PC-9 (cell line): Measurements from ENCODE around the gene SHROOM3.

Experiments
- EZH2 ChIP-seq: fragments of 200-600 bp; sonication (generic); IDR thresholded peaks from 2 replicates; pipeline ENCODE4 v1.8.0; 2017; ENCODE audit warnings: antibody characterized with exemption, low read depth
- TF ChIP-seq, protein P1 (sequence below): fragments of 200-600 bp; sonication (generic); conservative IDR thresholded peaks from 2 replicates; pipeline ENCODE4 v1.6.1; 2017; ENCODE audit warnings: mixed run types, antibody characterized with exemption, mild to moderate bottlenecking, moderate library complexity

DNA sequence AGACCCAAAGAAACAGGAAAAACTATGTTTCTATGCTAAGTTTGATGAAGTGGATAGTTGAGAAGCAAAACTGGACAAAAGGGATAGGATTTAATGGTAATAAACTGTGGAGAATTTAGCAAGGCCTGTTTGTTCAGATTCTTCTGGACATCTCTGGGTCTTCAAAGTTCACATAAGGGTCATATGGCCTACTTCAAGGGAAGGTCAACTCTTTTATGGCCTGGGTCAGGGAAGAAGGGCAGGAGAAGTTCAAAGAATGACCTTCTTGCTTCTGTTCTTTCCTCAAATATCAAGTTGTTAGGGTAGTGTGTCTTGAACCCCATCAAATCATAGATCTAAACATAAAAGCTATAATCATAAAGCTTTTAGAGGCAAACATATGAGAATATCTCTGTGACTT, 360.2 kb downstream of the SHROOM3 start:
- TF ChIP-seq, protein P1, sequence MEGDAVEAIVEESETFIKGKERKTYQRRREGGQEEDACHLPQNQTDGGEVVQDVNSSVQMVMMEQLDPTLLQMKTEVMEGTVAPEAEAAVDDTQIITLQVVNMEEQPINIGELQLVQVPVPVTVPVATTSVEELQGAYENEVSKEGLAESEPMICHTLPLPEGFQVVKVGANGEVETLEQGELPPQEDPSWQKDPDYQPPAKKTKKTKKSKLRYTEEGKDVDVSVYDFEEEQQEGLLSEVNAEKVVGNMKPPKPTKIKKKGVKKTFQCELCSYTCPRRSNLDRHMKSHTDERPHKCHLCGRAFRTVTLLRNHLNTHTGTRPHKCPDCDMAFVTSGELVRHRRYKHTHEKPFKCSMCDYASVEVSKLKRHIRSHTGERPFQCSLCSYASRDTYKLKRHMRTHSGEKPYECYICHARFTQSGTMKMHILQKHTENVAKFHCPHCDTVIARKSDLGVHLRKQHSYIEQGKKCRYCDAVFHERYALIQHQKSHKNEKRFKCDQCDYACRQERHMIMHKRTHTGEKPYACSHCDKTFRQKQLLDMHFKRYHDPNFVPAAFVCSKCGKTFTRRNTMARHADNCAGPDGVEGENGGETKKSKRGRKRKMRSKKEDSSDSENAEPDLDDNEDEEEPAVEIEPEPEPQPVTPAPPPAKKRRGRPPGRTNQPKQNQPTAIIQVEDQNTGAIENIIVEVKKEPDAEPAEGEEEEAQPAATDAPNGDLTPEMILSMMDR = no peak
- TF ChIP-seq EZH2 = no peak
